ENCODE data around the gene GOLT1A. TPM values are rescaled to one million over a fixed set of nuclear protein-coding genes. Genes with fewer than 3 reads are reported as not detected.

GOLT1A gene
- total and polyA plus RNA-seq, 2 donors (not counting 1 experiment from before 2014, with no cell fraction given), result not detected

- Mint-ChIP-seq H3K27ac (no peak overlapping the region), H3K4me1 (no peaks in the 10 kb centered on the region), H3K4me3 (no peak overlapping the region), H3K9me3 (ENCODE audit: insufficient read depth) (peaks cover 12% of the 10 kb centered on the region), H3K27me3 (peaks cover 14% of the 10 kb centered on the region)
- POLR2A ChIA-PET, result no interaction called here
- no peak for DNase-seq
- H3K9ac ChIP-seq (ENCODE audit: low read length), result no peak overlapping the region
- H3K27me3 ChIP-seq (replicated peaks in 1 of 4; ENCODE audit: control extremely low read depth in 1 of 4, control insufficient read depth in 3 of 4, insufficient read depth in 4 of 4, low read length in 3 of 4), result peaks cover 0 to 9% (median 2%) of the 10 kb centered on the region in 4 experiments
- no peaks in the 10 kb centered on the region for H3K4me1 ChIP-seq (ENCODE audit: control insufficient read depth in 2 of 2, insufficient read depth in 2 of 2, low read length in 2 of 2)
- H2AFZ ChIP-seq (ENCODE audit: insufficient read depth, low read depth, low read length, poor library complexity, severe bottlenecking), result no peak overlapping the region
- ATAC-seq (ENCODE audit: low read depth), result no peak
- peaks cover 11 to 41% (median 41%) of the 10 kb centered on the region in 3 donors for H3K9me3 ChIP-seq (ENCODE audit: control extremely low read depth in 1 of 3, control insufficient read depth in 2 of 3, insufficient read depth in 1 of 3, low read length in 2 of 3)
- WGBS (ENCODE audit: insufficient coverage), result 90% methylated on average over 3 of the region's 3 CpGs
- H3K79me2 ChIP-seq (ENCODE audit: control insufficient read depth, insufficient read depth, low read length), result no peaks in the 10 kb centered on the region
- H4K20me1 ChIP-seq (ENCODE audit: control insufficient read depth, insufficient read depth, low read length, poor library complexity, severe bottlenecking), result no peaks in the 10 kb centered on the region
- CTCF ChIA-PET, result interaction anchor here (0.8 to 2.3 kb wide), 2 partner anchors 36 to 192 kb away, joined by 3 to 5 read pairs; no protein-coding TSS in a partner anchor
- H3K4me3 ChIP-seq (ENCODE audit: control extremely low read depth in 1 of 5, extremely low read depth in 1 of 5, insufficient read depth in 1 of 5, low read depth in 2 of 5, low read length in 4 of 5), result no peak overlapping the region
- TF ChIP-seq CTCF (IDR thresholded peaks at IDR 0.05) (no peak), EZH2 (IDR thresholded peaks at IDR 0.05; ENCODE audit: borderline replicate concordance, insufficient read depth, low read depth, low read length, poor library complexity, severe bottlenecking) (no peak)
- intact Hi-C loops (cut with micrococcal nuclease), result no loop called here
- H3K36me3 ChIP-seq (replicated peaks in 1 of 2; ENCODE audit: control extremely low read depth in 1 of 2, control insufficient read depth in 1 of 2, extremely low read depth in 1 of 2, insufficient read depth in 2 of 2, low read length in 1 of 2), result no peaks in the 10 kb centered on the region
- H3K4me2 ChIP-seq (replicated peaks; ENCODE audit: low read depth, low read length, poor library complexity, severe bottlenecking), result no peak overlapping the region
- no peak overlapping the region for H3K27ac ChIP-seq (ENCODE audit: low read length in 2 of 2)
Observed at GRCh38 chr1:204170494-204171155, 43.2 kb downstream of the GOLT1A start.

- no peak for ATAC-seq (ENCODE audit: low read depth)
- DNase-seq, result no peak
- no peak overlapping the region for H3K9ac ChIP-seq (ENCODE audit: low read length)
- no peak overlapping the region for H3K4me3 ChIP-seq (ENCODE audit: control extremely low read depth in 1 of 5, extremely low read depth in 1 of 5, insufficient read depth in 1 of 5, low read depth in 2 of 5, low read length in 4 of 5)
- H3K4me3 Mint-ChIP-seq, result no peak overlapping the region
- peaks cover 12% of the 10 kb centered on the region for H3K9me3 Mint-ChIP-seq (ENCODE audit: insufficient read depth)
- intact Hi-C loops (cut with micrococcal nuclease), result no loop called here
- H3K4me1 ChIP-seq (ENCODE audit: control insufficient read depth in 2 of 2, insufficient read depth in 2 of 2, low read length in 2 of 2), result no peaks in the 10 kb centered on the region
- no peak overlapping the region for H2AFZ ChIP-seq (ENCODE audit: insufficient read depth, low read depth, low read length, poor library complexity, severe bottlenecking)
- H3K27me3 Mint-ChIP-seq, result peaks cover 18% of the 10 kb centered on the region
- no peaks in the 10 kb centered on the region for H3K36me3 ChIP-seq (replicated peaks in 1 of 2; ENCODE audit: control extremely low read depth in 1 of 2, control insufficient read depth in 1 of 2, extremely low read depth in 1 of 2, insufficient read depth in 2 of 2, low read length in 1 of 2)
- H3K4me1 Mint-ChIP-seq, result no peaks in the 10 kb centered on the region
- H3K4me2 ChIP-seq (replicated peaks; ENCODE audit: low read depth, low read length, poor library complexity, severe bottlenecking), result no peak overlapping the region
- ChIA-PET CTCF (interaction anchor here (0.7 to 2.3 kb wide), 3 partner anchors 37 to 211 kb away, joined by 3 to 5 read pairs (median 3); no protein-coding TSS in a partner anchor), POLR2A (no interaction called here)
- H3K27ac ChIP-seq (ENCODE audit: low read length in 2 of 2), result no peak overlapping the region
- no peak overlapping the region for H3K27ac Mint-ChIP-seq
- peaks cover 11 to 41% (median 41%) of the 10 kb centered on the region in 3 donors for H3K9me3 ChIP-seq (ENCODE audit: control extremely low read depth in 1 of 3, control insufficient read depth in 2 of 3, insufficient read depth in 1 of 3, low read length in 2 of 3)
- TF ChIP-seq CTCF (IDR thresholded peaks at IDR 0.05) (no peak), EZH2 (IDR thresholded peaks at IDR 0.05; ENCODE audit: borderline replicate concordance, insufficient read depth, low read depth, low read length, poor library complexity, severe bottlenecking) (no peak)
- no peaks in the 10 kb centered on the region for H3K79me2 ChIP-seq (ENCODE audit: control insufficient read depth, insufficient read depth, low read length)
- peaks cover 0 to 9% (median 2%) of the 10 kb centered on the region in 4 experiments for H3K27me3 ChIP-seq (replicated peaks in 1 of 4; ENCODE audit: control extremely low read depth in 1 of 4, control insufficient read depth in 3 of 4, insufficient read depth in 4 of 4, low read length in 3 of 4)
- no CpG with 5 or more reads among the region's 4 CpGs for WGBS (ENCODE audit: insufficient coverage)
- no peaks in the 10 kb centered on the region for H4K20me1 ChIP-seq (ENCODE audit: control insufficient read depth, insufficient read depth, low read length, poor library complexity, severe bottlenecking)
Observed at GRCh38 chr1:204169858-204170257, 43.9 kb downstream of the GOLT1A start.
